Muscle of back (tissue), 11 donors: Measurements from ENCODE around the gene GNG12. TPM values are rescaled to one million over a fixed set of nuclear protein-coding genes. Genes with fewer than 3 reads are reported as not detected.
A peak's percentile ranks its signal among the peaks of the same experiment; 100 is the strongest.

Source experiments
- DNase-seq, 3 donors: peaks; one replicate each; pipeline versions ENCODE4 v3.0.0 to v3.0.0-alpha.2; 2013
- polyA plus RNA-seq, 10 donors: library from polyadenylated mRNA; unstranded; fragments of 120-200 nt; gene quantifications; one replicate each; pipeline ENCODE4 v1.2.1, GENCODE V29; 2013; ENCODE audit not compliant: insufficient read length in 10 of 10

The GNG12 gene
- polyA plus RNA-seq, 10 donors: 44.8 to 64.6 (median 50.6) TPM

- no peak for DNase-seq
Observed at GRCh38 chr1:67755619-67756018, 77.6 kb downstream of the GNG12 start.

- no peak for DNase-seq
Observed at GRCh38 chr1:67755160-67755559, 78.1 kb downstream of the GNG12 start.

- DNase-seq: no peak
Observed at GRCh38 chr1:67754526-67754920, 78.7 kb downstream of the GNG12 start.

GRCh38 chr1:67753776-67754525 is 79.3 kb downstream of the GNG12 start:
- no peak for DNase-seq

- DNase-seq: no peak
Observed at GRCh38 chr1:67752306-67752705, 81.0 kb downstream of the GNG12 start.

GRCh38 chr1:67750691-67751054 is 82.6 kb downstream of the GNG12 start:
- DNase-seq: no peak

- DNase-seq: peak in 1 of 3 donors; percentile 79
Observed at GRCh38 chr1:67749844-67750690, 83.2 kb downstream of the GNG12 start.

GRCh38 chr1:67749263-67749843 is 83.9 kb downstream of the GNG12 start:
- DNase-seq: no peak

- peak in 1 of 3 donors; percentile 50 for DNase-seq
Observed at GRCh38 chr1:67748630-67749029, 84.6 kb downstream of the GNG12 start.

GRCh38 chr1:67747671-67748546 is 85.4 kb downstream of the GNG12 start:
- DNase-seq: no peak

- no peak for DNase-seq
Observed at GRCh38 chr1:67745875-67746698, 87.2 kb downstream of the GNG12 start.

GRCh38 chr1:67743072-67743725 is 90.1 kb downstream of the GNG12 start:
- DNase-seq: no peak

- peak in 1 of 3 donors; percentile 80 for DNase-seq
Observed at GRCh38 chr1:67741736-67742135, 91.5 kb downstream of the GNG12 start.

GRCh38 chr1:67741121-67741520 is 92.1 kb downstream of the GNG12 start:
- peak in 2 of 3 donors; percentile 34 to 84 for DNase-seq

GRCh38 chr1:67740543-67740942 is 92.7 kb downstream of the GNG12 start:
- DNase-seq: no peak

- no peak for DNase-seq
Observed at GRCh38 chr1:67739361-67739760, 93.9 kb downstream of the GNG12 start.

GRCh38 chr1:67738401-67738800 is 94.9 kb downstream of the GNG12 start:
- DNase-seq: no peak

- DNase-seq: no peak
Observed at GRCh38 chr1:67737875-67738274, 95.4 kb downstream of the GNG12 start.

GRCh38 chr1:67736750-67737149 is 96.5 kb downstream of the GNG12 start:
- no peak for DNase-seq
